Activated T-helper 1 cell treated with anti-CD3 and anti-CD28 coated beads, Interleukin-12 subunit alpha, Interleukin-12 subunit beta, Interleukin-2, Interleukin-4 antibody, amounts not matched to agents 30 ng/mL and 10 ng/mL and 1 ng/mL, durations not matched to agents 14 hours and 24 hours and 36 hours (primary cell): ENCODE data around the gene BBC3. TPM values are rescaled to one million over a fixed set of nuclear protein-coding genes. Genes with fewer than 3 reads are reported as not detected.

Experiments used
- DNase-seq: peaks from one replicate; pipeline ENCODE4 v3.0.0; 2021; ENCODE audit warnings: low spot score
- H3K27ac Mint-ChIP-seq: one replicate; pipeline ENCODE4 v1.8.0; 2021; ENCODE audit warnings: mild to moderate bottlenecking, mixed read lengths
- H3K27me3 Mint-ChIP-seq: one replicate; pipeline ENCODE4 v1.8.0; 2022; ENCODE audit warnings: mild to moderate bottlenecking, moderate library complexity, mixed read lengths; ENCODE audit not compliant: insufficient read depth
- H3K36me3 Mint-ChIP-seq: one replicate; pipeline ENCODE4 v1.8.0; 2021; ENCODE audit warnings: low read depth, mixed read lengths
- H3K4me1 Mint-ChIP-seq: one replicate; pipeline ENCODE4 v1.8.0; 2021; ENCODE audit warnings: low read depth, mixed read lengths
- H3K4me3 Mint-ChIP-seq: one replicate; pipeline ENCODE4 v1.8.0; 2021; ENCODE audit warnings: mild to moderate bottlenecking, moderate library complexity, mixed read lengths
- H3K9me3 Mint-ChIP-seq: one replicate; pipeline ENCODE4 v1.8.0; 2021; ENCODE audit warnings: mixed read lengths
- intact Hi-C: fragments of 100-400 bp; cut with micrococcal nuclease; formaldehyde crosslinking; loops from one replicate; pipeline ENCODE4 v1.15.1; 2024
- total RNA-seq: library from RNA; stranded (reverse); gene quantifications from 2 replicates; pipeline ENCODE4 v1.2.3, GENCODE V29; 2022

Gene BBC3
- total RNA-seq, 1 donor from 2014 or later: 13.8 TPM

- Mint-ChIP-seq H3K4me1 (peaks cover 6% of the 10 kb centered on the region), H3K36me3 (peaks cover 13% of the 10 kb centered on the region), H3K9me3 (no peaks in the 10 kb centered on the region), H3K27me3 (no peaks in the 10 kb centered on the region), H3K27ac (peak overlapping the region; percentile 82), H3K4me3 (peak overlapping the region; percentile 38)
- DNase-seq: peak; percentile 87
- intact Hi-C loops: loop anchor here (1.0 to 5.0 kb wide), 6 partner anchors 16 to 364 kb away; partner anchors contain the start of genes ARHGAP35 and INAFM1
Observed at GRCh38 chr19:47225746-47226425, 5.1 kb downstream of the BBC3 start.

GRCh38 chr19:47221890-47222289 lies 9.1 kb downstream of the BBC3 start:
- peaks cover 17% of the 10 kb centered on the region for H3K36me3 Mint-ChIP-seq
- DNase-seq: no peak
- intact Hi-C loops: no loop called here
- H3K27ac Mint-ChIP-seq: no peak overlapping the region
- peaks cover 6% of the 10 kb centered on the region for H3K4me1 Mint-ChIP-seq
- H3K4me3 Mint-ChIP-seq: no peak overlapping the region
- no peaks in the 10 kb centered on the region for H3K27me3 Mint-ChIP-seq
- no peaks in the 10 kb centered on the region for H3K9me3 Mint-ChIP-seq

GRCh38 chr19:47221080-47221841 lies 9.7 kb downstream of the BBC3 start:
- H3K36me3 Mint-ChIP-seq: peaks cover 17% of the 10 kb centered on the region
- no peak overlapping the region for H3K4me3 Mint-ChIP-seq
- no peaks in the 10 kb centered on the region for H3K9me3 Mint-ChIP-seq
- no peak for DNase-seq
- peaks cover 6% of the 10 kb centered on the region for H3K4me1 Mint-ChIP-seq
- H3K27me3 Mint-ChIP-seq: no peaks in the 10 kb centered on the region
- intact Hi-C loops: no loop called here
- no peak overlapping the region for H3K27ac Mint-ChIP-seq

GRCh38 chr19:47215581-47215980 lies 15.4 kb downstream of the BBC3 start:
- Mint-ChIP-seq H3K9me3 (no peaks in the 10 kb centered on the region), H3K27me3 (no peaks in the 10 kb centered on the region), H3K36me3 (peaks cover 16% of the 10 kb centered on the region), H3K4me1 (peaks cover 5% of the 10 kb centered on the region), H3K27ac (no peak overlapping the region), H3K4me3 (no peak overlapping the region)
- intact Hi-C loops: no loop called here
- no peak for DNase-seq

GRCh38 chr19:47210689-47211316 lies 20.2 kb downstream of the BBC3 start:
- H3K9me3 Mint-ChIP-seq: no peaks in the 10 kb centered on the region
- no peaks in the 10 kb centered on the region for H3K27me3 Mint-ChIP-seq
- peak; percentile 68 for DNase-seq
- H3K4me1 Mint-ChIP-seq: peaks cover 16% of the 10 kb centered on the region
- H3K4me3 Mint-ChIP-seq: no peak overlapping the region
- H3K36me3 Mint-ChIP-seq: peaks cover 35% of the 10 kb centered on the region
- peak overlapping the region; percentile 88 for H3K27ac Mint-ChIP-seq
- intact Hi-C loops: loop anchor here (1.0 to 2.0 kb wide), 5 partner anchors 15 to 62 kb away; no protein-coding TSS in a partner anchor

GRCh38 chr19:47210180-47210490 lies 20.9 kb downstream of the BBC3 start:
- H3K4me1 Mint-ChIP-seq: peaks cover 19% of the 10 kb centered on the region
- DNase-seq: no peak
- no peaks in the 10 kb centered on the region for H3K9me3 Mint-ChIP-seq
- no peaks in the 10 kb centered on the region for H3K27me3 Mint-ChIP-seq
- intact Hi-C loops: loop anchor here (1.0 to 2.0 kb wide), 5 partner anchors 16 to 61 kb away; no protein-coding TSS in a partner anchor
- peaks cover 39% of the 10 kb centered on the region for H3K36me3 Mint-ChIP-seq
- H3K27ac Mint-ChIP-seq: peak overlapping the region; percentile 88
- no peak overlapping the region for H3K4me3 Mint-ChIP-seq

- Mint-ChIP-seq H3K27me3 (no peaks in the 10 kb centered on the region), H3K27ac (peak overlapping the region; percentile 67), H3K36me3 (peaks cover 45% of the 10 kb centered on the region), H3K4me1 (peaks cover 20% of the 10 kb centered on the region), H3K4me3 (no peak overlapping the region), H3K9me3 (no peaks in the 10 kb centered on the region)
- no peak for DNase-seq
- intact Hi-C loops: loop anchor here (1.0 to 2.0 kb wide), 5 partner anchors 17 to 60 kb away; no protein-coding TSS in a partner anchor
Observed at GRCh38 chr19:47209319-47210179, 21.4 kb downstream of the BBC3 start.

- no peak overlapping the region for H3K4me3 Mint-ChIP-seq
- peaks cover 22% of the 10 kb centered on the region for H3K4me1 Mint-ChIP-seq
- H3K27me3 Mint-ChIP-seq: no peaks in the 10 kb centered on the region
- peaks cover 41% of the 10 kb centered on the region for H3K36me3 Mint-ChIP-seq
- DNase-seq: no peak
- H3K27ac Mint-ChIP-seq: peak overlapping the region; percentile 67
- intact Hi-C loops: no loop called here
- H3K9me3 Mint-ChIP-seq: no peaks in the 10 kb centered on the region
Observed at GRCh38 chr19:47203254-47203653, 27.7 kb downstream of the BBC3 start.

- Mint-ChIP-seq H3K9me3 (no peaks in the 10 kb centered on the region), H3K4me1 (peaks cover 17% of the 10 kb centered on the region), H3K4me3 (no peak overlapping the region), H3K27me3 (no peaks in the 10 kb centered on the region), H3K36me3 (peaks cover 39% of the 10 kb centered on the region), H3K27ac (no peak overlapping the region)
- intact Hi-C loops: no loop called here
- no peak for DNase-seq
Observed at GRCh38 chr19:47200530-47200929, 30.5 kb downstream of the BBC3 start.

- no peaks in the 10 kb centered on the region for H3K27me3 Mint-ChIP-seq
- DNase-seq: no peak
- no peaks in the 10 kb centered on the region for H3K4me1 Mint-ChIP-seq
- intact Hi-C loops: no loop called here
- H3K9me3 Mint-ChIP-seq: no peaks in the 10 kb centered on the region
- H3K4me3 Mint-ChIP-seq: no peak overlapping the region
- H3K36me3 Mint-ChIP-seq: peaks cover 27% of the 10 kb centered on the region
- H3K27ac Mint-ChIP-seq: no peak overlapping the region
Observed at GRCh38 chr19:47197141-47197540, 33.9 kb downstream of the BBC3 start.

GRCh38 chr19:47195434-47195833 lies 35.6 kb downstream of the BBC3 start:
- H3K4me1 Mint-ChIP-seq: peaks cover 12% of the 10 kb centered on the region
- H3K9me3 Mint-ChIP-seq: no peaks in the 10 kb centered on the region
- H3K27me3 Mint-ChIP-seq: no peaks in the 10 kb centered on the region
- H3K27ac Mint-ChIP-seq: peak overlapping the region; percentile 23
- peaks cover 31% of the 10 kb centered on the region for H3K36me3 Mint-ChIP-seq
- H3K4me3 Mint-ChIP-seq: no peak overlapping the region
- intact Hi-C loops: no loop called here
- DNase-seq: no peak

GRCh38 chr19:47190167-47190727 lies 40.8 kb downstream of the BBC3 start:
- Mint-ChIP-seq H3K27me3 (no peaks in the 10 kb centered on the region), H3K4me1 (peaks cover 56% of the 10 kb centered on the region)

More at GRCh38 chr19:47190167-47190727, 40.8 kb downstream of the BBC3 start:
- DNase-seq: peak; percentile 27
- no peaks in the 10 kb centered on the region for H3K9me3 Mint-ChIP-seq
- H3K36me3 Mint-ChIP-seq: peaks cover 39% of the 10 kb centered on the region
- peak overlapping the region; percentile 93 for H3K27ac Mint-ChIP-seq
- intact Hi-C loops: loop anchor here (1.0 to 2.0 kb wide), 5 partner anchors 8 to 54 kb away; no protein-coding TSS in a partner anchor
- peak overlapping the region; percentile 52 for H3K4me3 Mint-ChIP-seq
